Vagina (tissue), 2 donors: Measurements from ENCODE around the gene TMEM204. TPM values are rescaled to one million over a fixed set of nuclear protein-coding genes. Genes with fewer than 3 reads are reported as not detected.

ENCODE experiments used
- DNase-seq, 2 donors: peaks; one replicate each; pipeline ENCODE4 v3.0.0-alpha.2; 2017; ENCODE audit errors: extremely low spot score in 2 of 2
- H3K27ac ChIP-seq: fragments of 200-600 bp; sonication (generic); one replicate; pipeline ENCODE4 v1.5.1; 2019
- H3K27me3 ChIP-seq: fragments of 200-600 bp; sonication (generic); one replicate; pipeline ENCODE4 v1.5.1; 2019
- H3K36me3 ChIP-seq, 2 donors: fragments of 200-600 bp; sonication (generic); one replicate each; pipeline ENCODE4 v1.5.1; 2017 to 2019
- H3K4me1 ChIP-seq: fragments of 200-600 bp; sonication (generic); one replicate; pipeline ENCODE4 v1.5.1; 2019
- H3K4me3 ChIP-seq, 2 donors: fragments of 200-600 bp; sonication (generic); 1 replicate in 1 of 2; 2 replicates in 1 of 2; pipeline ENCODE4 v1.5.1; 2016 to 2019
- H3K9me3 ChIP-seq: fragments of 200-600 bp; sonication (generic); one replicate; pipeline ENCODE4 v1.5.1; 2019
- POLR2A ChIP-seq, 2 donors: fragments of 450-650 bp; IDR thresholded peaks; one replicate each; pipeline ENCODE4 v1.6.1; 2017; ENCODE audit warnings: antibody characterized with exemption in 2 of 2, mild to moderate bottlenecking in 2 of 2, moderate library complexity in 2 of 2
- POLR2AphosphoS5 ChIP-seq, 2 donors: sonication (generic); formaldehyde crosslinking; IDR thresholded peaks; one replicate each; pipeline ENCODE4 v1.9.0; 2017; ENCODE audit warnings: antibody characterized with exemption in 2 of 2, mild to moderate bottlenecking in 2 of 2, low read depth in 1 of 2; ENCODE audit not compliant: insufficient read depth in 1 of 2
- intact Hi-C: fragments of 100-400 bp; cut with DNase I; formaldehyde crosslinking; loops from one replicate; pipeline ENCODE4 v1.15.1; 2023
- total RNA-seq: library from RNA; depleted of rRNA; stranded (reverse); fragments of >200 nt; gene quantifications from one replicate; pipeline ENCODE4 v1.2.3, GENCODE V29; 2016
- TF ChIP-seq, protein P1 (sequence below), 3 experiments: fragments of 450-650 bp in 2 of 3; fragments of 200-600 bp in 1 of 3; sonication (generic) in 1 of 3; IDR thresholded peaks; one replicate each; pipeline ENCODE4 v1.5.1; 2017 to 2019; ENCODE audit warnings: antibody characterized with exemption in 3 of 3, mild to moderate bottlenecking in 2 of 3, moderate library complexity in 2 of 3

Gene TMEM204
- total RNA-seq, 1 donor from 2014 or later, result 33.1 TPM

DNA sequence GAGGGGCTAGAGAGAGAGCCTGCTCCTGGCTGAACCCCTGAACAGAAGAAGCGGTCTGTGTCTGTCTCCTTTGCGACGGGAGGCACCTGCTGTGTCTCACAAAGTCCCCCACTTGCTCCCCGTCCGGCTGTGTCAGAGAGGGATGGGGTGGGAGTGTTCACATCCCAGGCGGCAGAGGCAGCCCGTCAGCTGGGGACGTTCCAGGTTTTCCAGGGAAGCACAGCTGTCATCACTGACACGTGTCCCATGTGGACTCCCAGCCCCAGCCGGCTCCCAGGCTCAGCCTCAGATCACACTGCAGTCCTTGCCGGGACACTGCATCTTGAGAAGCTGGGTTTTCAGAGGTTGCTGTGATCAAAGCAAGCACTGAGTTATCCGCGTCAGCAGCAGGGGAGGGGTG lies 38.8 kb upstream of the TMEM204 start:
- H3K9me3 ChIP-seq, result no peaks in the 10 kb centered on the region
- DNase-seq, result no peak
- H3K27ac ChIP-seq, result no peak overlapping the region
- intact Hi-C loops, result loop anchor here (10.0 kb wide), 2 partner anchors 50 to 120 kb away; partner anchors contain the start of genes CRAMP1 and IFT140
- TF ChIP-seq POLR2AphosphoS5 (IDR thresholded peaks at IDR 0.05; ENCODE audit: insufficient read depth in 1 of 2, low read depth in 1 of 2) (no peak), POLR2A (IDR thresholded peaks at IDR 0.05) (no peak)
- TF ChIP-seq, protein P1, sequence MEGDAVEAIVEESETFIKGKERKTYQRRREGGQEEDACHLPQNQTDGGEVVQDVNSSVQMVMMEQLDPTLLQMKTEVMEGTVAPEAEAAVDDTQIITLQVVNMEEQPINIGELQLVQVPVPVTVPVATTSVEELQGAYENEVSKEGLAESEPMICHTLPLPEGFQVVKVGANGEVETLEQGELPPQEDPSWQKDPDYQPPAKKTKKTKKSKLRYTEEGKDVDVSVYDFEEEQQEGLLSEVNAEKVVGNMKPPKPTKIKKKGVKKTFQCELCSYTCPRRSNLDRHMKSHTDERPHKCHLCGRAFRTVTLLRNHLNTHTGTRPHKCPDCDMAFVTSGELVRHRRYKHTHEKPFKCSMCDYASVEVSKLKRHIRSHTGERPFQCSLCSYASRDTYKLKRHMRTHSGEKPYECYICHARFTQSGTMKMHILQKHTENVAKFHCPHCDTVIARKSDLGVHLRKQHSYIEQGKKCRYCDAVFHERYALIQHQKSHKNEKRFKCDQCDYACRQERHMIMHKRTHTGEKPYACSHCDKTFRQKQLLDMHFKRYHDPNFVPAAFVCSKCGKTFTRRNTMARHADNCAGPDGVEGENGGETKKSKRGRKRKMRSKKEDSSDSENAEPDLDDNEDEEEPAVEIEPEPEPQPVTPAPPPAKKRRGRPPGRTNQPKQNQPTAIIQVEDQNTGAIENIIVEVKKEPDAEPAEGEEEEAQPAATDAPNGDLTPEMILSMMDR (IDR thresholded peaks at IDR 0.05), result no peak
- H3K4me1 ChIP-seq, result peaks cover 25% of the 10 kb centered on the region
- H3K4me3 ChIP-seq, result peak overlapping the region; percentile 66 to 93
- H3K36me3 ChIP-seq, result peaks cover 0 to 38% of the 10 kb centered on the region in 2 donors
- no peaks in the 10 kb centered on the region for H3K27me3 ChIP-seq

DNA sequence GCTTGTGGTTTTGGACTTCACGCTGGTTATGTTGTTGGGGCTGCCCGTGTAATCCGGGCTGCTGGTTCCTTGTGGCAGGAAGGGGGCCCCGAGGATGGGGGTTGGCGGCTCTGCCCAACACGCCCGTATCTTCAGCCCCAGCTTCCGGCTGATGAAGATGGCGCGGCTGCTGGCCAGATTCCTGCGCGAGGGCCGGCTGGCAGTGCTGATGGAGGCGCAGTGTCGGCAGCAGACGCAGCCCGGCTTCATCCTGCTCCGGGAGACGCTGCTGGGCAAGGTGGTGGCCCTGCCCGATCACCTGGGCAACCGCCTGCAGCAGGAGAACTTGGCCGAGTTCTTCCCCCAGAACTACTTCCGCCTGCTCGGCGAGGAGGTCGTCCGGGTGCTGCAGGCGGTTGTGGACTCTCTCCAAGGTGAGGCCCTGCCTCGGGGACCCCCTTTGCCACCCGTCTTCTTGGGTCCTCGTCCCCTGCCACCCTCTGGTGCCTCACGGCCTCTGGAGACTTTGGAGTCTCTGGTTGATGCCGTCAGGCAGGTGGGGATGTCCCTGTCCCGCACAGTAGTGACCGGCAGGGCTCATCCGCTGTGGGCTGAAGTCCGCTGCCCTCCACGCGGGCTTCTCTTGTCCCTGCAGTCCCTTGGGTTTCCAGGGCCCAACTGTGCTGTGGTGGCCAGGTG lies 38.1 kb upstream of the TMEM204 start:
- H3K4me3 ChIP-seq, result no peak overlapping the region
- no peak for TF ChIP-seq POLR2A (IDR thresholded peaks at IDR 0.05)
- TF ChIP-seq, protein P1 (IDR thresholded peaks at IDR 0.05), result no peak
- TF ChIP-seq POLR2AphosphoS5 (IDR thresholded peaks at IDR 0.05; ENCODE audit: insufficient read depth in 1 of 2, low read depth in 1 of 2), result no peak
- DNase-seq, result no peak
- H3K27me3 ChIP-seq, result no peaks in the 10 kb centered on the region
- peaks cover 0 to 44% of the 10 kb centered on the region in 2 donors for H3K36me3 ChIP-seq
- no peaks in the 10 kb centered on the region for H3K9me3 ChIP-seq
- H3K4me1 ChIP-seq, result peaks cover 25% of the 10 kb centered on the region
- H3K27ac ChIP-seq, result no peak overlapping the region
- intact Hi-C loops, result loop anchor here (10.0 kb wide), 2 partner anchors 49 to 119 kb away; partner anchors contain the start of genes CRAMP1 and IFT140

DNA sequence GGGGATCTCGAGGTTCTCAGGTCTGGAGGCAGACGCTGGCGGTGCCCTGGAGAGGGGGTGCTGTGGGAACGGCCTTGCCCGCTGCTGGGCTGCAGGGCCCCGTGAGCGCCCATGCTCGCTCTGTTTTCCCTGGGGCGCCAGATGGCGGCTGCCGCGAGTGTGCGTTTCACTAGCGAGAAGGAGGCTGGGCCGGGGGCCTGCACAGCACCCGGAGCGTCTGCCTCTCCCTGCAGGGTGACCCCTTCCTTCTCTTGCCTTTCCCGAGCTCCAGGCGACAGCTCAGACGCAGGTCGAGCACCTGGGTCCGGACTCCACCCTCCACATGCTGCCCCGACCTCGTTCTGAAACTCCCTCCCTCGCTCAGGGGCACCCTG lies 37.6 kb upstream of the TMEM204 start:
- Histone ChIP-seq H3K4me3 (no peak overlapping the region), H3K27me3 (no peaks in the 10 kb centered on the region), H3K36me3 (peaks cover 0 to 49% of the 10 kb centered on the region in 2 donors), H3K4me1 (peaks cover 25% of the 10 kb centered on the region), H3K27ac (no peak overlapping the region), H3K9me3 (no peaks in the 10 kb centered on the region)
- DNase-seq, result no peak
- intact Hi-C loops, result loop anchor here (10.0 kb wide), 2 partner anchors 49 to 119 kb away; partner anchors contain the start of genes CRAMP1 and IFT140
- TF ChIP-seq, protein P1 (IDR thresholded peaks at IDR 0.05), result no peak
- TF ChIP-seq POLR2AphosphoS5 (IDR thresholded peaks at IDR 0.05; ENCODE audit: insufficient read depth in 1 of 2, low read depth in 1 of 2), result no peak

DNA sequence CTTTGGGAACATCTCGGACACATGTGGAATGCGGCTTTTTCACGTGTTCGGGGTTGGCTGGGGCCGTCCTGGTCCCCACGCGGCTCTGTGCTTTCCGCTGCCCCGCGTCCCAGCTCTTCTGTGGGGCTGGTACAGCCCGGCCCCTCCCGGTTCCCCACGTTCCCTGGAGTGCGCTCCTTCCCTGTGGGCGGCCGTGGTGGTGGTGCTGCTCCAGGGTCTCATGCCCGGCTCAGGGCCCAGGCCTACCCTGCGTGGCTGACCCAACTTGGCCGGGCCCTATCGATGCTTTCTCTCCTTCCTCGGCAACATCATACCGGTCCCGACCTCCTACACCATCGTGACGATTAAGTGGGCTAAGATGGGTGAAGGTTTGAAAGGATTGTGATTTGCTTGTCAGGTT lies 37.0 kb upstream of the TMEM204 start:
- intact Hi-C loops, result loop anchor here (10.0 kb wide), 2 partner anchors 48 to 118 kb away; partner anchors contain the start of genes CRAMP1 and IFT140
- Histone ChIP-seq H3K27me3 (no peaks in the 10 kb centered on the region), H3K4me3 (no peak overlapping the region), H3K9me3 (no peaks in the 10 kb centered on the region), H3K27ac (no peak overlapping the region), H3K4me1 (peaks cover 25% of the 10 kb centered on the region), H3K36me3 (peaks cover 0 to 55% of the 10 kb centered on the region in 2 donors)
- DNase-seq, result no peak
- TF ChIP-seq POLR2A (IDR thresholded peaks at IDR 0.05) (no peak), POLR2AphosphoS5 (IDR thresholded peaks at IDR 0.05; ENCODE audit: insufficient read depth in 1 of 2, low read depth in 1 of 2) (no peak)
- TF ChIP-seq, protein P1 (IDR thresholded peaks at IDR 0.05), result no peak

DNA sequence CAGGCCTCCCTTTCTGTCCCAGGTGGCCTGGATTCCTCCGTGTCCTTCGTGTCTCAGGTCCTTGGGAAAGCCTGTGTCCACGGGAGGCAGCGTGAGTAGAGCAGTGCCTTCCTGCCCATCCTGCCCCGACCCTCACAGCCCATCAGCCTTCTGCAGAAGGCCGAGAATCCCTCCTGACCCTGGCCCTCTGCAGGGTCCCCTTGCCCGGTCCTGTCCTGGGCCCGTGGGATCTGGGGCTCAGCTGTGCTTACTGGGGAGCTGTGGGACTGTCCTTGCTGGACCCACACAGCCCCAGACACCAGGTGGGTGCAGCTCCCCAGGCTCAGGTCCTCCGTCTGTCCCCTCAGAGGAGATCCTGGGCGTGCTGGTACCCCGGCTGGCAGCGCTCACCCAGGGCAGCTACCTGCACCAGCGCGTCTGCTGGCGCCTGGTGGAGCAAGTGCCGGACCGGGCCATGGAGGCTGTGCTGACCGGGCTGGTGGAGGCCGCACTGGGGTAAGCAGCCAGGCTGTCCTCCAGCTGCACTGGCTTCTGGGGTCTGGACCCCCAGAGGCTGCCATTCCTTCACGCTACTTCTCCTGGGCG lies 36.4 kb upstream of the TMEM204 start:
- H3K27me3 ChIP-seq, result no peaks in the 10 kb centered on the region
- intact Hi-C loops, result loop anchor here (10.0 kb wide), 2 partner anchors 48 to 118 kb away; partner anchors contain the start of genes CRAMP1 and IFT140
- no peak for DNase-seq

More for the DNA sequence above, 36.4 kb upstream of the TMEM204 start:
- TF ChIP-seq, protein P1 (IDR thresholded peaks at IDR 0.05), result no peak
- TF ChIP-seq POLR2A (IDR thresholded peaks at IDR 0.05), result no peak
- TF ChIP-seq POLR2AphosphoS5 (IDR thresholded peaks at IDR 0.05; ENCODE audit: insufficient read depth in 1 of 2, low read depth in 1 of 2), result no peak
- no peak overlapping the region for H3K4me3 ChIP-seq
- H3K27ac ChIP-seq, result no peak overlapping the region
- peaks cover 25% of the 10 kb centered on the region for H3K4me1 ChIP-seq
- H3K36me3 ChIP-seq, result peaks cover 0 to 62% of the 10 kb centered on the region in 2 donors
- no peaks in the 10 kb centered on the region for H3K9me3 ChIP-seq
